ENCODE data around the gene ARAP2. TPM values are rescaled to one million over a fixed set of nuclear protein-coding genes. Genes with fewer than 3 reads are reported as not detected.

ARAP2 gene
- polyA plus RNA-seq, 1 experiment, result not detected

GRCh38 chr4:36180206-36180605 lies 64.1 kb downstream of the ARAP2 start:
- TF ChIP-seq CTCF (IDR thresholded peaks at IDR 0.05; ENCODE audit: insufficient read depth, low read depth, low read length), result no peak
- CTCF ChIA-PET, result interaction anchor here (0.7 kb wide), 1 partner anchor 11 kb away, joined by 3 read pairs; no protein-coding TSS in a partner anchor
- Histone ChIP-seq H3K27me3 (ENCODE audit: control insufficient read depth, insufficient read depth, low read length) (no peaks in the 10 kb centered on the region), H3K36me3 (ENCODE audit: control insufficient read depth, insufficient read depth, low read length) (no peaks in the 10 kb centered on the region), H3K4me3 (ENCODE audit: low read depth, low read length) (no peak overlapping the region)
- POLR2A ChIA-PET, result no interaction called here
- no peak for DNase-seq (ENCODE audit: low read depth)

GRCh38 chr4:36178484-36178883 lies 65.8 kb downstream of the ARAP2 start:
- H3K27me3 ChIP-seq (ENCODE audit: control insufficient read depth, insufficient read depth, low read length), result no peaks in the 10 kb centered on the region
- DNase-seq (ENCODE audit: low read depth), result no peak
- H3K36me3 ChIP-seq (ENCODE audit: control insufficient read depth, insufficient read depth, low read length), result no peaks in the 10 kb centered on the region
- no peak for TF ChIP-seq CTCF (IDR thresholded peaks at IDR 0.05; ENCODE audit: insufficient read depth, low read depth, low read length)
- CTCF ChIA-PET, result no interaction called here
- no peak overlapping the region for H3K4me3 ChIP-seq (ENCODE audit: low read depth, low read length)
- POLR2A ChIA-PET, result no interaction called here

- CTCF ChIA-PET, result no interaction called here
- H3K4me3 ChIP-seq (ENCODE audit: low read depth, low read length), result no peak overlapping the region
- no peaks in the 10 kb centered on the region for H3K27me3 ChIP-seq (ENCODE audit: control insufficient read depth, insufficient read depth, low read length)
- no peak for DNase-seq (ENCODE audit: low read depth)
- POLR2A ChIA-PET, result no interaction called here
- no peak for TF ChIP-seq CTCF (IDR thresholded peaks at IDR 0.05; ENCODE audit: insufficient read depth, low read depth, low read length)
- H3K36me3 ChIP-seq (ENCODE audit: control insufficient read depth, insufficient read depth, low read length), result no peaks in the 10 kb centered on the region
These were observed 66.4 kb downstream of the ARAP2 start for GRCh38 chr4:36177946-36178345.

- H3K36me3 ChIP-seq (ENCODE audit: control insufficient read depth, insufficient read depth, low read length), result no peaks in the 10 kb centered on the region
- no peak for DNase-seq (ENCODE audit: low read depth)
- H3K4me3 ChIP-seq (ENCODE audit: low read depth, low read length), result no peak overlapping the region
- CTCF ChIA-PET, result no interaction called here
- no peak for TF ChIP-seq CTCF (IDR thresholded peaks at IDR 0.05; ENCODE audit: insufficient read depth, low read depth, low read length)
- H3K27me3 ChIP-seq (ENCODE audit: control insufficient read depth, insufficient read depth, low read length), result no peaks in the 10 kb centered on the region
- POLR2A ChIA-PET, result no interaction called here
These were observed 69.7 kb downstream of the ARAP2 start for GRCh38 chr4:36174570-36174969.

GRCh38 chr4:36173905-36174304 lies 70.4 kb downstream of the ARAP2 start:
- no peak overlapping the region for H3K4me3 ChIP-seq (ENCODE audit: low read depth, low read length)
- POLR2A ChIA-PET, result no interaction called here
- H3K36me3 ChIP-seq (ENCODE audit: control insufficient read depth, insufficient read depth, low read length), result no peaks in the 10 kb centered on the region
- no peak for TF ChIP-seq CTCF (IDR thresholded peaks at IDR 0.05; ENCODE audit: insufficient read depth, low read depth, low read length)
- no peak for DNase-seq (ENCODE audit: low read depth)
- H3K27me3 ChIP-seq (ENCODE audit: control insufficient read depth, insufficient read depth, low read length), result no peaks in the 10 kb centered on the region
- CTCF ChIA-PET, result no interaction called here

All from BJ (cell line).